Vagina (tissue), 2 donors: ENCODE data around the gene KRTAP12-2. TPM values are rescaled to one million over a fixed set of nuclear protein-coding genes. Genes with fewer than 3 reads are reported as not detected.
"Not testable (repeated sequence)": the region's sequence is repeated elsewhere in the genome, so short reads cannot be mapped to it uniquely, and the experiment has no call there.

Experiments
- DNase-seq, 2 donors: peaks; one replicate each; pipeline ENCODE4 v3.0.0-alpha.2; 2017; ENCODE audit errors: extremely low spot score in 2 of 2
- H3K27ac ChIP-seq: fragments of 200-600 bp; sonication (generic); one replicate; pipeline ENCODE4 v1.5.1; 2019
- H3K27me3 ChIP-seq: fragments of 200-600 bp; sonication (generic); one replicate; pipeline ENCODE4 v1.5.1; 2019
- H3K36me3 ChIP-seq, 2 donors: fragments of 200-600 bp; sonication (generic); one replicate each; pipeline ENCODE4 v1.5.1; 2017 to 2019
- H3K4me1 ChIP-seq: fragments of 200-600 bp; sonication (generic); one replicate; pipeline ENCODE4 v1.5.1; 2019
- H3K4me3 ChIP-seq, 2 donors: fragments of 200-600 bp; sonication (generic); 1 replicate in 1 of 2; 2 replicates in 1 of 2; pipeline ENCODE4 v1.5.1; 2016 to 2019
- H3K9me3 ChIP-seq: fragments of 200-600 bp; sonication (generic); one replicate; pipeline ENCODE4 v1.5.1; 2019
- POLR2A ChIP-seq, 2 donors: fragments of 450-650 bp; IDR thresholded peaks; one replicate each; pipeline ENCODE4 v1.6.1; 2017; ENCODE audit warnings: antibody characterized with exemption in 2 of 2, mild to moderate bottlenecking in 2 of 2, moderate library complexity in 2 of 2
- POLR2AphosphoS5 ChIP-seq, 2 donors: sonication (generic); formaldehyde crosslinking; IDR thresholded peaks; one replicate each; pipeline ENCODE4 v1.9.0; 2017; ENCODE audit warnings: antibody characterized with exemption in 2 of 2, mild to moderate bottlenecking in 2 of 2, low read depth in 1 of 2; ENCODE audit not compliant: insufficient read depth in 1 of 2
- intact Hi-C: fragments of 100-400 bp; cut with DNase I; formaldehyde crosslinking; loops from one replicate; pipeline ENCODE4 v1.15.1; 2023
- total RNA-seq: library from RNA; depleted of rRNA; stranded (reverse); fragments of >200 nt; gene quantifications from one replicate; pipeline ENCODE4 v1.2.3, GENCODE V29; 2016
- TF ChIP-seq, protein P1 (sequence below), 3 experiments: fragments of 450-650 bp in 2 of 3; fragments of 200-600 bp in 1 of 3; sonication (generic) in 1 of 3; IDR thresholded peaks; one replicate each; pipeline ENCODE4 v1.5.1; 2017 to 2019; ENCODE audit warnings: antibody characterized with exemption in 3 of 3, mild to moderate bottlenecking in 2 of 3, moderate library complexity in 2 of 3

KRTAP12-2 gene
- total RNA-seq, 1 donor from 2014 or later, result not detected

DNA sequence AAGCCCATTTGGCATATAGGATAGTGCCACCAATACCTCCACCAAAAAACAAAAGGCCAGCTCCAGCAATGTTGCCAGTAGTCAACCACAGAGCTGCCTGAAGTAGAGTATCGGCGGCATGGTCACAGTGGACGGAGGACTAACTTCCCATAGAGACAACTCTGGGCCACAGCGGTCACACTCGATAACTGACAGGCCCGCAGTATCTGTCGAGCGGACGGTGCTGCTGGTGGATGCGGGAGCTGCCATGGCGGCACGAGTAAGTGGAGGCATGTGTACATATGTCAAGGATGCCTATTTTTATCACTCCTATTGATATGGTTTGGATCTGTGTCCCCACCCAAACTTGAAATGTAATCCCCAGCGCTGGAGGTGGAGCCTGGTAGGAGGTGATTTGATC is 11.2 kb upstream of the KRTAP12-2 start:
- Histone ChIP-seq H3K27me3 (no peaks in the 10 kb centered on the region), H3K27ac (no peak overlapping the region), H3K4me3 (no peak overlapping the region), H3K4me1 (no peaks in the 10 kb centered on the region), H3K9me3 (no peaks in the 10 kb centered on the region), H3K36me3 (no peaks in the 10 kb centered on the region)
- intact Hi-C loops, result no loop called here
- TF ChIP-seq POLR2A (IDR thresholded peaks at IDR 0.05) (no peak), POLR2AphosphoS5 (IDR thresholded peaks at IDR 0.05; ENCODE audit: insufficient read depth in 1 of 2, low read depth in 1 of 2) (no peak)
- TF ChIP-seq, protein P1, sequence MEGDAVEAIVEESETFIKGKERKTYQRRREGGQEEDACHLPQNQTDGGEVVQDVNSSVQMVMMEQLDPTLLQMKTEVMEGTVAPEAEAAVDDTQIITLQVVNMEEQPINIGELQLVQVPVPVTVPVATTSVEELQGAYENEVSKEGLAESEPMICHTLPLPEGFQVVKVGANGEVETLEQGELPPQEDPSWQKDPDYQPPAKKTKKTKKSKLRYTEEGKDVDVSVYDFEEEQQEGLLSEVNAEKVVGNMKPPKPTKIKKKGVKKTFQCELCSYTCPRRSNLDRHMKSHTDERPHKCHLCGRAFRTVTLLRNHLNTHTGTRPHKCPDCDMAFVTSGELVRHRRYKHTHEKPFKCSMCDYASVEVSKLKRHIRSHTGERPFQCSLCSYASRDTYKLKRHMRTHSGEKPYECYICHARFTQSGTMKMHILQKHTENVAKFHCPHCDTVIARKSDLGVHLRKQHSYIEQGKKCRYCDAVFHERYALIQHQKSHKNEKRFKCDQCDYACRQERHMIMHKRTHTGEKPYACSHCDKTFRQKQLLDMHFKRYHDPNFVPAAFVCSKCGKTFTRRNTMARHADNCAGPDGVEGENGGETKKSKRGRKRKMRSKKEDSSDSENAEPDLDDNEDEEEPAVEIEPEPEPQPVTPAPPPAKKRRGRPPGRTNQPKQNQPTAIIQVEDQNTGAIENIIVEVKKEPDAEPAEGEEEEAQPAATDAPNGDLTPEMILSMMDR (IDR thresholded peaks at IDR 0.05), result no peak
- peak in 1 of 2 donors; percentile 60 for DNase-seq

DNA sequence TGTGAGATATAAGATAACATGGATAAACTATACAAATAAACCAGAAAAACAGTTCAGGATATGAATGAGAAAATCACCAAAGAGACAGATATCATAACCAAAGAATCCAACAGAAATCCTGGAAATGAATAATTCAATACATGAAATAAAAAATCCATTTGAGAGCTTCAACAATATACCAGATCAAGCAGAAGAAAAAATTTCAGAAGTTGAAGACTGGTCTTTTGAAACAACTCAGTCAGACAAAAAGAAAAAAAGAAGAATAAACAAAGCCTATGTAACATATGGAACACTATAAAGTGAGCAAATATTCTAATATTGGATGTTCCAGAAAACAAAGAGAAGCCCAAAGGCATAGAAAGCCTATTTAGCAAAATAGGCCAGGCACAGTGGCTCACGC is 5.2 kb upstream of the KRTAP12-2 start:
- H3K9me3 ChIP-seq, result no peaks in the 10 kb centered on the region
- H3K27me3 ChIP-seq, result no peaks in the 10 kb centered on the region
- DNase-seq, result no peak
- H3K27ac ChIP-seq, result no peak overlapping the region
- no peaks in the 10 kb centered on the region for H3K4me1 ChIP-seq
- H3K4me3 ChIP-seq, result no peak overlapping the region
- no peaks in the 10 kb centered on the region for H3K36me3 ChIP-seq
- intact Hi-C loops, result no loop called here
- TF ChIP-seq, protein P1 (IDR thresholded peaks at IDR 0.05), result no peak
- TF ChIP-seq POLR2A (IDR thresholded peaks at IDR 0.05) (no peak), POLR2AphosphoS5 (IDR thresholded peaks at IDR 0.05; ENCODE audit: insufficient read depth in 1 of 2, low read depth in 1 of 2) (no peak)

DNA sequence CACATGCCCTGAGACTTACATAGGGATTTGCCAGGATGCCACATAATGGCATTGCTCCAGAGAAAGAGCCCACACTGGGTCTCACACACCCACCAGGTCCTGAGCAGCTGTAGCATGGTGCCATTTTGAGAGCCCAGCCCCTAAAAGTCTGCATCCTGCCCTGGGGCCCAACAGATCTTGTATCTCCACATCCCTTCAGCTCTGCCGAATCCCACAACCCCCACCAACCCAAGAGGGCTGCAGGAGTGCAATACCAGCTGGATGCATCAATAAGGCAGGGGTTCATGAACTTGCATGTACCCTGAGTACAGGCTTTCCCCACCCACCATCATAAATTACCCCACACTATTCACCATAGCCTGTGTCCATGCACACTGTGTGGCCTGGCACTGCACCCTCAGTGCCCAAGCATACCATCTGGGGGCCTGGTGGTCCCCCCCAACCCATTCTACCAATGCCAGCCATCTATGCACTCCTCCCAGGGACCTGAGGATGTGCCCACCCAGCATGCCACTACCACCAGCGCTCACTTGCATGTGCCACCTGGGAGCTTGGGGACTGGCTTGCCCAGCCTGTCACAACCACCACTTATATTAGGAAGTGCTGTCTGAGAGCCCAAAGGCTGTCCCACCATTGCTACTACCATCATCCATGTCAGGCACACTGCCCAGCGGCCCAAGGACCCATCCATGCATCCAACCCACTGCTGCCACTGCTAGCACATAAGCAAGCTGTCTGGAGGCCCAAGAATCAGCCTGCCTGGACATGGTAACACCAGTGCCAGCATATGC is 4.1 kb upstream of the KRTAP12-2 start:
- Histone ChIP-seq H3K27ac (no peak overlapping the region), H3K36me3 (no peaks in the 10 kb centered on the region), H3K4me3 (no peak overlapping the region), H3K9me3 (no peaks in the 10 kb centered on the region), H3K4me1 (no peaks in the 10 kb centered on the region), H3K27me3 (no peaks in the 10 kb centered on the region)
- no peak for DNase-seq
- TF ChIP-seq POLR2A (IDR thresholded peaks at IDR 0.05) (no peak), POLR2AphosphoS5 (IDR thresholded peaks at IDR 0.05; ENCODE audit: insufficient read depth in 1 of 2, low read depth in 1 of 2) (no peak)
- TF ChIP-seq, protein P1 (IDR thresholded peaks at IDR 0.05), result no peak
- intact Hi-C loops, result no loop called here

DNA sequence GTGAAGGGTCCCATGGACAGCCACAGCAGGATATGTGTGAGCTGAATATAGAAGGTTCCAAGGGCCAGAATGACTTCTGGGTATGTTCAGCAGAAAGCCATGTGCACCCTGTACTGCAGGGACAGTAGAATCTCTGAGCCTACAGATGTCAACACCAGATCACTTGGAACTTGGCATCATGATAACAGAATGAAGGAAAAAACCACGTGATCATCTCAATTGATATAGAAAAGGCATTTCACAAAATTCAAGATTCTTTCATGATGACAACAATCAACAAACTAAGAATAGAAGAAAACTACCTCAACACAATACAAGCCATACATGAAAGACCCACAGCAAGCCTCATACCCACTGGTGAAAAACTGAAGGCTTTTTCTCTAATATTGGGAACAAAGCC is 885 bp upstream of the KRTAP12-2 start:
- Histone ChIP-seq H3K4me1 (no peaks in the 10 kb centered on the region), H3K4me3 (no peak overlapping the region), H3K27ac (no peak overlapping the region), H3K9me3 (no peaks in the 10 kb centered on the region), H3K36me3 (no peaks in the 10 kb centered on the region), H3K27me3 (no peaks in the 10 kb centered on the region)
- intact Hi-C loops, result no loop called here
- TF ChIP-seq, protein P1 (IDR thresholded peaks at IDR 0.05), result no peak
- TF ChIP-seq POLR2AphosphoS5 (IDR thresholded peaks at IDR 0.05; ENCODE audit: insufficient read depth in 1 of 2, low read depth in 1 of 2) (no peak), POLR2A (IDR thresholded peaks at IDR 0.05) (no peak)
- no peak for DNase-seq

DNA sequence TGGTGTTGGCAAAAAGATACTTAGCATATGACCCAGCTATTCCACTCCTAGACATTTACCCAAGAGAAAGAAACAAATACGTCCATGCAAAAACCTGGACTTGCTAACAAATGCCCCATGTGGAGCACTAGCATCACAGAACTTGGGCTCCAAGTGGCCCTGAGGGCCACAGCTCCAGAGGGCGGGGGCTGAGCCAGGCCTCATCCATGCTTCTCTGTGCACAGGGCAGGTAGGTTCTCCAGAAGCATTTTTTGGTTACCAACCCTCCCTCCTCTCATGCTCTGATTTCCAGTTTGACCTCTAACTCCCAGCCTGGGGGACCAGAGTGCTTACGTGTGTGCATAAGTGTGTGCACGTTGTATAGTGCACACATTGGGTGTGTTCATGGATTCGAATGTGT is 2.0 kb downstream of the KRTAP12-2 start:
- TF ChIP-seq POLR2AphosphoS5 (IDR thresholded peaks at IDR 0.05; ENCODE audit: insufficient read depth in 1 of 2, low read depth in 1 of 2) (no peak), POLR2A (IDR thresholded peaks at IDR 0.05) (no peak)
- TF ChIP-seq, protein P1 (IDR thresholded peaks at IDR 0.05), result no peak
- Histone ChIP-seq H3K36me3 (no peaks in the 10 kb centered on the region), H3K4me3 (no peak overlapping the region), H3K4me1 (no peaks in the 10 kb centered on the region), H3K27me3 (no peaks in the 10 kb centered on the region), H3K27ac (no peak overlapping the region), H3K9me3 (no peaks in the 10 kb centered on the region)
- no peak for DNase-seq
- intact Hi-C loops, result no loop called here

DNA sequence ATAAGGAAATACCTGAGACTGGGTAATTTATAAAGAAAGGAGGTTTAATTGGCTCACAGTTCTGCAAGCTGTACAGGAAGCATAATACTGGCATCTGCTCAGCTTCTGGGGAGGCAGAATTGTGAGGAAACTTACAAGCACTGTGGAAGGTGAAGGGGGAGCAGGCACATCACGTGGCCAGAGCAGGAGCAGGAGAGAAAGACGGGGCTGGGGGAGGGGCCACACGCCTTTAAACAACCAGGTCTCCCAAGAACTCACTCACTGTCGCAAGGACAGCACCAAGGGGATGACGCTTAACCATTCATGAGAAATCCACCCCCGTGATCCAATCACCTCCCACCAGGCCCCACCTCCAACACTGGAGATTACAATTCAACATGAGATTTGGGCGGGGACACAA is 5.2 kb downstream of the KRTAP12-2 start:
- H3K36me3 ChIP-seq, H3K4me1 ChIP-seq, intact Hi-C loops, H3K4me3 ChIP-seq, H3K27me3 ChIP-seq, H3K9me3 ChIP-seq, H3K27ac ChIP-seq: not testable (repeated sequence)
- DNase-seq, result peak in 1 of 2 donors; percentile 82
